ENCODE measurements around the gene TUBGCP6. TPM values are rescaled to one million over a fixed set of nuclear protein-coding genes. Genes with fewer than 3 reads are reported as not detected.
A peak's percentile ranks its signal among the peaks of the same experiment; 100 is the strongest.

Gene TUBGCP6
- total RNA-seq, 1 donor from 2014 or later: 22.8 TPM

- DNase-seq (ENCODE audit: low spot score): no peak
- intact Hi-C loops (cut with DNase I): no loop called here
Measured at GRCh38 chr22:50179937-50180726, 64.7 kb downstream of the TUBGCP6 start.

GRCh38 chr22:50178871-50179869, 65.7 kb downstream of the TUBGCP6 start:
- intact Hi-C loops (cut with DNase I): no loop called here
- no peak for DNase-seq (ENCODE audit: low spot score)

DNA sequence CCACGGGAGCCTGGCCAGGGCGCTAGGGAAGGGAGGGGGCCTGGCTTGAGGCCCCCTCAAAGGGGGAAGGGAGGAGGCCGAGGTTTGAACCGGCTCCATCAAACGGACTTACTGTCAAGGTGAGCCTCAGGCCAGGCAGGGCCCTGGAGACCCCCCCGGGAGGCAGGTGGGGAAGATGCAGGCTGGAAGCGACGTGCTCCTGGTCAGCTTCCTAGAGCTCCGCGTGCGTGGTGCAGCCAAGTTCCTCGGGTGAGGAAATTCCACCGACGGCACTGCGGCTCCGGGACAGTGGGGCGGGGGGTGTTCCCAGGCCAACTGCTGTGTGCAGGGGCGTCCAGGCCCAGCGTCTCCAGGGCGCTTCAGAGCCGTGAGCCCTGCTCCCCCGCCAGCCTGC, 66.4 kb downstream of the TUBGCP6 start:
- DNase-seq (ENCODE audit: low spot score): no peak
- intact Hi-C loops (cut with DNase I): no loop called here

GRCh38 chr22:50177537-50178470, 67.0 kb downstream of the TUBGCP6 start:
- DNase-seq (ENCODE audit: low spot score): no peak
- intact Hi-C loops (cut with DNase I): no loop called here

- no peak for DNase-seq (ENCODE audit: low spot score)
- intact Hi-C loops (cut with DNase I): no loop called here
Measured at GRCh38 chr22:50176850-50177536, 67.8 kb downstream of the TUBGCP6 start.

DNA sequence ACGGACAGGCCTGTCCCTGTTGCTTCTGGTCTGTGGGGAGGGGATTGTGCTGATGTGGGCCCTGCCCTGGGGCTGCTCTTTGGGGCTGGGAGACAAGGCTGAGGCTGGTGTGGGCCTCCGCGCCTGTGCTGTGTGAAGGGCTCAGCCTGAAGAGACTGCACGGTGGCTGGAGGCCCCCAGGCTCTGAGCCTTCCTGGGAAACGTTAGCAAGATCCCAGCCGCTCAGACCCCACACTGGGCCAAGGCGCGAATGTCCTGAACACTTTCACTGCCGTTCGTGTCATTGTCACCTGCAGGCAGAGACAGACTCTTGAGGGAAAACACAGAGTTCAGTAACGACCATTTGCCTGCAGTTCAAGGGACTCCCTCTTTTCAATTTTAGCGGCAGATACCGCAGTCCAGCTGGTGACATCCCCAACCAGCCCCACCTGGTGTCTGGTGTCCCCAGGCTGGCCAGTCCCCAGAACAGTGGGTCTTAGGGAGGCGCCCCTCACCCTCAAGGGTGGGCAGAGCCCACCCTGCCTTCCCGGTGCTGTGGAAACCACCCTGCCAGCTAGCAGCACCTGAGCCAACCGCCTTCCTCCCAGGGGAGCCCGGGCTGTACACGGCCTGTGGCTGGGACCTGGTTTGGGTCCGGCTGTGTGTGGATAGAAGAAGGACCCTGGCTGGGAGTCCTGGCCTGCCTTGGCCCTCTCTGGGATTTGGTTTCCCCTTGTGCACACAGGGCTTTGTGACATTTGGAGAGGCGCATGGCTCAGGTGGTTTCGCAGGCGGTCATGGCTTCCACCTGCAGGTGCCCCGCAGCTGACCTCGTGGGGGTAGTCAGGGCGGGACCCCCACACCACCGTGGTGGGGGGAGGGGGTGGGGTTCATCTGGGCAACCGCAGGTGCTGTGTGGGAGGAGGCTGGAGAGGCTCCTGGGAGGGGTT, 68.6 kb downstream of the TUBGCP6 start:
- no peak for DNase-seq (ENCODE audit: low spot score)
- intact Hi-C loops (cut with DNase I): no loop called here

GRCh38 chr22:50175191-50175461, 69.7 kb downstream of the TUBGCP6 start:
- intact Hi-C loops (cut with DNase I): no loop called here
- no peak for DNase-seq (ENCODE audit: low spot score)

- intact Hi-C loops (cut with DNase I): no loop called here
- no peak for DNase-seq (ENCODE audit: low spot score)
Measured at GRCh38 chr22:50174382-50175190, 70.2 kb downstream of the TUBGCP6 start.

- intact Hi-C loops (cut with DNase I): no loop called here
- DNase-seq (ENCODE audit: low spot score): no peak
Measured at GRCh38 chr22:50173983-50174355, 70.9 kb downstream of the TUBGCP6 start.

DNA sequence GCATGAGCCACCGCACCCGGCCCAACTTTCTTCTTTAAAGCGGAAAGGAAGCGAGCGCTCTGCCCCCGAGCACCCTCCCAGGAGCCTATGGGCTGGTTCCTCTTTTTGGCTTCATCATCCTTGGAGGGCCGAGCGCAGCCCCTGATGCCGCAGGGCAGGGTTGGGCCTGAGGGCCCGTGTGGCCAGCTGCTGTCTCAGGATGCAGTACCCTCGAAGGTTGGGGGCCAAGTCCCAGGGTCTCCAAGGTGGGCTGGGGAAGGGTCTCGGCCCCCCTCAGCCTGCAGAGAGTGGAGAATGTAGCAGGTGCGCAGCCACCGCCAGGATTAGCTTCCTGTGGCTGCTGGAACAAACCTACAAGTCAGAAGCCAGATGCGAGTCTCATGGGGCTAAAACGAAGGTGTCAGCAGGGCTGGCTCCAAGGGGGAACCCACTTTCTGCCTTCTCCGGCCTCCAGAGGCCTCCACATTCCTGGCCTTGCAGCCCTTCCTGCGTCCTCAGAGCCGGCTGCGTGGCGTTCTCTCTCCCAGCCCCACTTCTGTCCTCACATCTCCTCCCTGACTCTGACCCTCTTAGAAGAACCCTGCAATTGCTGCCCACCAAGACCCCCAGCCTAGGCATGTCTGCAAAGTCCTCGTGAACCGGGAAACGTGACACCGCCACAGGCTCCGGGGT, 71.4 kb downstream of the TUBGCP6 start:
- DNase-seq (ENCODE audit: low spot score): peak; percentile 83
- intact Hi-C loops (cut with DNase I): no loop called here

DNA sequence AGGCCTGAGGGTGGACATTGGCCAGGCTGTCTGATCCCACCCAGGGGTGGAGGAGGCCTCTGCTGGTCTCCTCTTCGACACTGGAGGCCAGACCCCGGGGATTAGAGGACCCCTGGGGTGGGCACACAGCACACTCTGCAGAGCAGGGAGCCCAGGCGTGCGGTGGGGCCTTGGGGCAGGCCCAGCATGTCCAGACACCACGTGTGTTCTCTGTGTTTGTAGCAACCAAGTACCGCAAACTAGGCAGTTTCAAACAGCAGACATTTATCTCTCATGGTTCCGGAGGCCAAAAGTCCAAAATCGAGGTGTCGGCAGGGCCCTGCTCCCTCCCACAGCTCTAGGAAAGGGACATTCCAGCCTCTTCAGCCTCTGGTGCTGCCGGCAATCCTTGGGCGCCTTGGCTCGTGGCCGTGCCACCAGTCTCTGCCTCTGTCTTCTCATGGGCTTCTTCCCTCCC, 72.8 kb downstream of the TUBGCP6 start:
- intact Hi-C loops (cut with DNase I): no loop called here
- DNase-seq (ENCODE audit: low spot score): no peak

DNA sequence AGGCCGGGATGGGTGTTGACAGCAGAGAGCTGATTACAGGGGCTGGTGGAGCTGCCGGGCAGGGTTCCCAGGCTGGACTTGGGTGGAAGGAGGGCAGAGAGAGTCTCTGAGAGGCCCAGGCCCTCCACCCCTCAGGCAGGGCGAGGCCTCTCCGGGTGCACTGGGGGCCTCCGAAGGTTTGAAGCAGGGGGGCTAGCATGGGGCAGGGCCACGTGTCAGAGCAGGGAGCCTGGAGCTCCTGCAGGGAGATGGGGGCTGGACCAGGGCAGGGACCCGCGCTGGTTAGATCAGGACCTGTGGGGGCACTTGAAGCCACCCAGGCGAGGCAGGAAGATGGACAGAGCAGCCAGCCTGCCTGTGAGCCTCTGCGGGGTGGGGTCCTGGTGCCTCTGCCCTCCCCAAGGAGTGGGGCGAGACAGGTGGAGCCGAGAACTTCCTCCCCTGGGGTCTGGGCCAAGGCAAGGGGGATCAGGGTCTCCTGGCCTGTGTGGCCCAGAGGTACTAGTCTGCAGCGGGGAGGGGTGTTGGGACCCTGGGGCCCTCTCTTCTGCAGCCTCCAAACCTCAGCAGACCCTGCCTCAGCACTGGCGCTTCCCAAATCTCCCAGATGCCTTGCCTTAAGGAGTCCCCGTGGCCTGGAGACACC, 73.4 kb downstream of the TUBGCP6 start:
- intact Hi-C loops (cut with DNase I): no loop called here
- no peak for DNase-seq (ENCODE audit: low spot score)

DNA sequence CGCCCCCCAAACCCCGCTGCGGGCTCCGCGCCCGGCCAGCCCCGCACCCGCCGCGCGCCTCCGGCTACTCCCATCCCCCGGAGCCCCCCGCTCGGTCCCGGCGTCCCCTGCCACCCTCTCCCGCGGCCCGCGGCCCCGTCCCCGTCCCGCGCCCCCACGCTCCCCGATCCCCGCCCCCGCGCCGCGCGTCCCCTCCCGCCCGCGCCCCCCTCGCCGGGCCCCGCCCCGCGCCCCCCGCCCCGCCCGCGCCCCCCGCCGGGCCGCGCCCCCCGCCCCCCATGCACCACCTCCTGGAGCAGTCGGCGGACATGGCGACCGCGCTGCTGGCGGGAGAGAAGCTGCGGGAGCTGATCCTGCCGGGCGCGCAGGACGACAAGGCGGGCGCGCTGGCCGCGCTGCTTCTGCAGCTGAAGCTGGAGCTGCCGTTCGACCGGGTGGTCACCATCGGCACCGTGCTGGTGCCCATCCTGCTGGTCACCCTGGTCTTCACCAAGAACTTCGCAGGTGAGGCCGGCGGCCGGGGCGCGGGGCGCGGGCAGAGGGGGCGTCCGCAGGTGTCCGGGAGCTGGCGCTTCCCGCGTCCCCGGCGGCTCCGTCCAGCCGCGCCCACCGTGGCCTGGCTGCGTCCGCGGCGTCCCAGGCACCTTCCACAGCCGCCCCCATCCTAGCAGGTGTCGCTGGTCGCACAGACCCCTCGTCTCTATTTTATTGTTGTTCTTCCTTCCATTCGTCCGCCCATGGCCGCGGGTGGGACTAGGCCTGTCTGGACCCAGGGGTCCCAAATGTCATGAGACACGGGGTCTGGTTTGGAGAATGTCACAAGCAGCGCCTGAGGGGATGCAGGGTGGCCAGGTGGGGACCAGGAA, 74.1 kb downstream of the TUBGCP6 start, which contains the start of gene PANX2:
PANX2 (plus strand) TSS at position 279 of the 866 bp plus-strand sequence; CDS start at position 279, 0 bp downstream.
- DNase-seq (ENCODE audit: low spot score): no peak
- intact Hi-C loops (cut with DNase I): no loop called here

- intact Hi-C loops (cut with DNase I): no loop called here
- DNase-seq (ENCODE audit: low spot score): peak; percentile 90
Measured at GRCh38 chr22:50169774-50170341, 75.0 kb downstream of the TUBGCP6 start.

All from cardiac septum (tissue), 1 donor.